Measurements from ENCODE around the gene C14orf39.
"Not testable (repeated sequence)": the region's sequence is repeated elsewhere in the genome, so short reads cannot be mapped to it uniquely, and the experiment has no call there.

C14orf39 gene

GRCh38 chr14:60397550-60397949, 88.3 kb downstream of the C14orf39 start:
- DNase-seq; H3K36me3 Mint-ChIP-seq (ENCODE audit: low read depth); H3K27ac Mint-ChIP-seq; H3K4me1 Mint-ChIP-seq (ENCODE audit: low read depth); H3K27me3 Mint-ChIP-seq; H3K4me3 Mint-ChIP-seq; H3K9me3 Mint-ChIP-seq: not testable (repeated sequence)

DNA sequence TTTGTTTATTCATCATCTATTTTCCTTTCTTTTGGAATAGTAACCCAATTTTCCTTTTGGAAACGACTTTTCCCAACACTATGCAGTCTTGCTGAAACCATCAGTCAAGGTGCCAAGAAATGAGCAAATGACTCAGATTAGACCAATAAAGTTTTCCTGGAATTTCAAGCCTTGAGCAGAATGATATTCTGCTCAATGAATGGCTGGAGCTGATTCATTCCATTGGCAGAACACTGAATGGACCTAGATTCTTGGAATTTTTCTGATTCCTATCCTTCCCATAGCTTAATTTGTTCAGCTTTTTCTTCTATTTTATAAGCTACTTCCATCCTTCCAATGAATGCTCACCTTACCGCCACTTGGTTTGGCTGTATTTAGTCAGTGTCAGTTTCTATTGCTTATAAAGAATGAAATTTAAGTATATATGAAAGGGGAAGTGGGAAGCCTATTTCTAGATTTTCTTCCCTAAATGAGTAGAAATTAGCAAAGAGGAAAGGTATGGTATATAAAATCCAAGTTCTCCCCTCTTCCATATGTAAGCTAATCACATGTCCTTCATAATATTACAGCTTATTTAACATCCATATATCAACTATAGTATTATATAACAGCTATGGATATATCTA, 89.0 kb downstream of the C14orf39 start:
- no peaks in the 10 kb centered on the region for H3K36me3 Mint-ChIP-seq (ENCODE audit: low read depth)
- no peak for DNase-seq
- no peak overlapping the region for H3K27ac Mint-ChIP-seq
- H3K27me3 Mint-ChIP-seq: peaks cover 7% of the 10 kb centered on the region
- H3K9me3 Mint-ChIP-seq: no peaks in the 10 kb centered on the region
- no peak overlapping the region for H3K4me3 Mint-ChIP-seq
- no peaks in the 10 kb centered on the region for H3K4me1 Mint-ChIP-seq (ENCODE audit: low read depth)

Data from activated T-cell treated with anti-CD3 and anti-CD28 coated beads, Interleukin-2, amount 50 U/mL, for 24 hours (primary cell).